ENCODE data around the gene DLGAP1. TPM values are rescaled to one million over a fixed set of nuclear protein-coding genes. Genes with fewer than 3 reads are reported as not detected.

Gene DLGAP1
- total RNA-seq, 1 experiment from 2014 or later: not detected

DNA sequence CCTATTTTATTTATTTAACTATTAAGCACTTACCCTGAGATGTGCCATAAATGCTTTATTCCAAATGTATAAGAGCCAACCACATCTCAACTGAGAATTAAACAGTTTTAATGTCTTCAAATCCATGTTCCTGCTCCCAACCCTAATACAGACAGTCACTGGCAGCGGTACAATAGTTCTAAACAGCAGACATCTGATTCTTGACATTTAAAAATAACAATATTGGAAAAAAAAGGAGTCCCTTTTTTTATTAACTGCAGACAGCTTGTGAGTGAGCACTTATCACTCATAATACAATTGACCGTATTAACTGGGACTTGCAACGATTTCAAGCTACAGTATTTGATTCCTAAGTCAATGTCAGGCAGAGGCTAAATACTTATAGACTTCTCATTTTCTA lies 580.5 kb downstream of the DLGAP1 start:
- TF ChIP-seq, protein P1, sequence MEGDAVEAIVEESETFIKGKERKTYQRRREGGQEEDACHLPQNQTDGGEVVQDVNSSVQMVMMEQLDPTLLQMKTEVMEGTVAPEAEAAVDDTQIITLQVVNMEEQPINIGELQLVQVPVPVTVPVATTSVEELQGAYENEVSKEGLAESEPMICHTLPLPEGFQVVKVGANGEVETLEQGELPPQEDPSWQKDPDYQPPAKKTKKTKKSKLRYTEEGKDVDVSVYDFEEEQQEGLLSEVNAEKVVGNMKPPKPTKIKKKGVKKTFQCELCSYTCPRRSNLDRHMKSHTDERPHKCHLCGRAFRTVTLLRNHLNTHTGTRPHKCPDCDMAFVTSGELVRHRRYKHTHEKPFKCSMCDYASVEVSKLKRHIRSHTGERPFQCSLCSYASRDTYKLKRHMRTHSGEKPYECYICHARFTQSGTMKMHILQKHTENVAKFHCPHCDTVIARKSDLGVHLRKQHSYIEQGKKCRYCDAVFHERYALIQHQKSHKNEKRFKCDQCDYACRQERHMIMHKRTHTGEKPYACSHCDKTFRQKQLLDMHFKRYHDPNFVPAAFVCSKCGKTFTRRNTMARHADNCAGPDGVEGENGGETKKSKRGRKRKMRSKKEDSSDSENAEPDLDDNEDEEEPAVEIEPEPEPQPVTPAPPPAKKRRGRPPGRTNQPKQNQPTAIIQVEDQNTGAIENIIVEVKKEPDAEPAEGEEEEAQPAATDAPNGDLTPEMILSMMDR (IDR thresholded peaks at IDR 0.05; ENCODE audit: unreplicated experiment): no peak
- Mint-ChIP-seq H3K36me3 (ENCODE audit: insufficient read depth, unreplicated experiment) (no peaks in the 10 kb centered on the region), H3K27ac (ENCODE audit: low read depth, unreplicated experiment) (no peak overlapping the region), H3K9me3 (ENCODE audit: unreplicated experiment) (no peaks in the 10 kb centered on the region), H3K4me1 (ENCODE audit: insufficient read depth, unreplicated experiment) (no peaks in the 10 kb centered on the region), H3K4me3 (ENCODE audit: unreplicated experiment) (no peak overlapping the region), H3K27me3 (ENCODE audit: insufficient read depth, unreplicated experiment) (peaks cover 21% of the 10 kb centered on the region)
- BruUV-seq (replicated peaks): no TSS peak
- CTCF ChIA-PET: interaction anchor here (1.1 to 5.3 kb wide), 5 partner anchors 103 to 126 kb away, joined by 3 to 24 read pairs (median 8); no protein-coding TSS in a partner anchor
- POLR2A ChIA-PET: interaction anchor here (1.0 kb wide), 1 partner anchor 627 kb away, joined by 3 read pairs; no protein-coding TSS in a partner anchor
- no peak for DNase-seq (ENCODE audit: unreplicated experiment)
- intact Hi-C loops (cut with micrococcal nuclease): loop anchor here (10.0 kb wide), 1 partner anchor 1180 kb away; no protein-coding TSS in a partner anchor

DNA sequence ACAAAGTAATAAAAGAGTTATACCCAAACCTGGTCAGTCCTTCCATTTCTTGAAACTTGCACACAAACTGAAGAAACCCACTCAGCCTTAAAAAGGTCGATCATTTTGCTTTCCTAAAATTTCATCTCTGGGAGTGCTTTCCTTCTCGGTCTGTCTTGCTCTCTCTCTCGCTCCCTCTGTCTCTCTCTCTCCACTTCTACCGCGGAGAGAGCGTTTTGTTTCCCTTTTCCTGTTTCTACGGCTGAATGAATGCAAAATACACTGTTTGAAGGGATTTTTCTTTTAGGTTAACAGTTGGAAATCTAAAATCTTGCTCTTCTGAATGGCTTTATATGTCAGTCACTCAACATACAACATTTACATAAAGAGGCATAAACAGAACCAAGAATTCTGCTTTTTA lies 581.0 kb downstream of the DLGAP1 start:
- DNase-seq (ENCODE audit: unreplicated experiment): no peak
- no peaks in the 10 kb centered on the region for H3K9me3 Mint-ChIP-seq (ENCODE audit: unreplicated experiment)
- POLR2A ChIA-PET: no interaction called here
- H3K36me3 Mint-ChIP-seq (ENCODE audit: insufficient read depth, unreplicated experiment): no peaks in the 10 kb centered on the region
- H3K4me3 Mint-ChIP-seq (ENCODE audit: unreplicated experiment): no peak overlapping the region
- CTCF ChIA-PET: interaction anchor here (5.3 kb wide), 1 partner anchor 121 kb away, joined by 24 read pairs; no protein-coding TSS in a partner anchor
- intact Hi-C loops (cut with micrococcal nuclease): loop anchor here (10.0 kb wide), 1 partner anchor 1181 kb away; no protein-coding TSS in a partner anchor
- H3K27me3 Mint-ChIP-seq (ENCODE audit: insufficient read depth, unreplicated experiment): peaks cover 21% of the 10 kb centered on the region
- no TSS peak for BruUV-seq (replicated peaks)
- H3K4me1 Mint-ChIP-seq (ENCODE audit: insufficient read depth, unreplicated experiment): no peaks in the 10 kb centered on the region
- no peak overlapping the region for H3K27ac Mint-ChIP-seq (ENCODE audit: low read depth, unreplicated experiment)
- TF ChIP-seq, protein P1 (IDR thresholded peaks at IDR 0.05; ENCODE audit: unreplicated experiment): no peak

DNA sequence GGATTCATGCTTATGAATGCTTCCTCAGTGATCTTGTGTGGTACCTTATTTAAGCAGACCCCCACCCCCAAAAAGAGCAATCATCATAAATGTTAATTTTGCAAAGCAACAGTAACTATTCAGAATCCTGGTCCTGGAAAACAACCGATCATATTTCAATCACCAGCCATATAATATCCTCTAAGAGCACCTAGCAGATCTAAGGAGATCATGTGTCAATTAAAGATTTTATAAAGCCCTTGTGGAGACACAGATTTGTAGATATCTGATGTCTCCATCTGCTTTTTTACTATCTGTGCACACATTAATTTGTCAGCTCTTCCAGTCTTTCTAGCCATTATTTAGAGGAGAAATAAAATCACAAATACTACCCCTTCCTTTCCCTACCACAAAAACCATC lies 581.4 kb downstream of the DLGAP1 start:
- Mint-ChIP-seq H3K4me3 (ENCODE audit: unreplicated experiment) (no peak overlapping the region), H3K27me3 (ENCODE audit: insufficient read depth, unreplicated experiment) (peaks cover 21% of the 10 kb centered on the region), H3K27ac (ENCODE audit: low read depth, unreplicated experiment) (no peak overlapping the region), H3K9me3 (ENCODE audit: unreplicated experiment) (no peaks in the 10 kb centered on the region), H3K4me1 (ENCODE audit: insufficient read depth, unreplicated experiment) (no peaks in the 10 kb centered on the region), H3K36me3 (ENCODE audit: insufficient read depth, unreplicated experiment) (no peaks in the 10 kb centered on the region)
- POLR2A ChIA-PET: no interaction called here
- CTCF ChIA-PET: interaction anchor here (5.3 kb wide), 1 partner anchor 121 kb away, joined by 24 read pairs; no protein-coding TSS in a partner anchor
- no peak for DNase-seq (ENCODE audit: unreplicated experiment)
- TF ChIP-seq, protein P1 (IDR thresholded peaks at IDR 0.05; ENCODE audit: unreplicated experiment): no peak
- intact Hi-C loops (cut with micrococcal nuclease): loop anchor here (10.0 kb wide), 1 partner anchor 1181 kb away; no protein-coding TSS in a partner anchor
- BruUV-seq (replicated peaks): no TSS peak

DNA sequence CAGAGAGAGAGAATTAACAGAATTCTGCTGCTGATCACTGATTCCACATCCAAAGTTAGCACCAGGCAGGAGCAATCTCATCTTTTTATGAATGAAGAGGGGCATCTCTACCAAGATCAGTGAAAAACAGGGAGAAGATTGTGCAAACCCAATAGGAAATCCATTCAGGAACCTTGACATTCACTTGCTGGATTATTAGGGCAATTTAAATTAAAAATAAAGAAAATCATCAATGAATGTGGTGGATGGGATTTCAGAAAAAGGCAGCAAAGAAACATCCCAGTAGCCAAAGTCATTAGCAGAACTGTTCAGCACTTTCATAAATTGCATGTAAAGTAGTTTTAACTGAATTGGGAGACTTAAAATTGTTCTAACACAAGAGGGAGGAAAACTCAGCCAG lies 581.9 kb downstream of the DLGAP1 start:
- intact Hi-C loops (cut with micrococcal nuclease): loop anchor here (10.0 kb wide), 1 partner anchor 1182 kb away; no protein-coding TSS in a partner anchor
- no peak overlapping the region for H3K27ac Mint-ChIP-seq (ENCODE audit: low read depth, unreplicated experiment)
- H3K9me3 Mint-ChIP-seq (ENCODE audit: unreplicated experiment): no peaks in the 10 kb centered on the region
- H3K4me3 Mint-ChIP-seq (ENCODE audit: unreplicated experiment): no peak overlapping the region
- DNase-seq (ENCODE audit: unreplicated experiment): no peak
- TF ChIP-seq, protein P1 (IDR thresholded peaks at IDR 0.05; ENCODE audit: unreplicated experiment): no peak
- ChIA-PET CTCF (no interaction called here), POLR2A (no interaction called here)
- H3K4me1 Mint-ChIP-seq (ENCODE audit: insufficient read depth, unreplicated experiment): no peaks in the 10 kb centered on the region
- BruUV-seq (replicated peaks): no TSS peak
- H3K27me3 Mint-ChIP-seq (ENCODE audit: insufficient read depth, unreplicated experiment): peaks cover 21% of the 10 kb centered on the region
- H3K36me3 Mint-ChIP-seq (ENCODE audit: insufficient read depth, unreplicated experiment): no peaks in the 10 kb centered on the region
